ENCODE results near the gene IRF2BP2.
"Not testable (repeated sequence)": the region's sequence is repeated elsewhere in the genome, so short reads cannot be mapped to it uniquely, and the experiment has no call there.

GRCh38 chr1:234634922-234635321 lies 24.9 kb upstream of the IRF2BP2 start:
- not testable (repeated sequence) for TF ChIP-seq YY1 (IDR thresholded peaks at IDR 0.05; ENCODE audit: insufficient read depth, insufficient read length); SUZ12 (IDR thresholded peaks at IDR 0.05; ENCODE audit: extremely low read depth, insufficient read depth, insufficient read length)

Measured in NT2/D1 (cell line).